ENCODE data around the gene MRPL49. TPM values are rescaled to one million over a fixed set of nuclear protein-coding genes. Genes with fewer than 3 reads are reported as not detected.
A peak's percentile ranks its signal among the peaks of the same experiment; 100 is the strongest.

MRPL49 gene
- 10 to 100 TPM; 46.8 to 47.2 TPM for total RNA-seq
- polyA plus RNA-seq (ENCODE audit: insufficient read length in 6 of 6), result 10 to 100 TPM; 39.3 to 44.4 (median 41.9) TPM
- long read RNA-seq, donor 1, transcript MRPL49-201 (4 exons, 2,019 nt), result major isoform, 19 of 22 reads
- long read RNA-seq, donor 1, partial matches to known transcripts, result 0 of 22 reads
- long read RNA-seq, donor 1, other reads (novel, unspliced or antisense), result 0 of 22 reads
- long read RNA-seq, donor 2, transcript MRPL49-201 (4 exons, 2,019 nt), result major isoform, 15 of 16 reads
- long read RNA-seq, donor 2, partial matches to known transcripts, result 0 of 16 reads
- long read RNA-seq, donor 2, other reads (novel, unspliced or antisense), result 0 of 16 reads
- long read RNA-seq, donor 3, transcript MRPL49-201 (4 exons, 2,019 nt), result major isoform, 20 of 80 reads
- long read RNA-seq, donor 3, partial matches to known transcripts, result 59 of 80 reads
- long read RNA-seq, donor 3, other reads (novel, unspliced or antisense), result 0 of 80 reads
- long read RNA-seq, donor 4, transcript MRPL49-201 (4 exons, 2,019 nt), result major isoform, 35 of 39 reads
- long read RNA-seq, donor 4, partial matches to known transcripts, result 0 of 39 reads
- long read RNA-seq, donor 4, other reads (novel, unspliced or antisense), result 4 of 39 reads
- long read RNA-seq, donor 5, transcript MRPL49-201 (4 exons, 2,019 nt), result major isoform, 20 of 22 reads
- long read RNA-seq, donor 5, partial matches to known transcripts, result 0 of 22 reads
- long read RNA-seq, donor 5, other reads (novel, unspliced or antisense), result 0 of 22 reads
- long read RNA-seq, donor 6, transcript MRPL49-201 (4 exons, 2,019 nt), result major isoform, 19 of 25 reads
- long read RNA-seq, donor 6, partial matches to known transcripts, result 5 of 25 reads
- long read RNA-seq, donor 6, other reads (novel, unspliced or antisense), result 0 of 25 reads
- long read RNA-seq, donor 7, transcript MRPL49-201 (4 exons, 2,019 nt), result major isoform, 13 of 15 reads
- long read RNA-seq, donor 7, partial matches to known transcripts, result 0 of 15 reads
- long read RNA-seq, donor 7, other reads (novel, unspliced or antisense), result 0 of 15 reads
- long read RNA-seq, donor 8, transcript MRPL49-201 (4 exons, 2,019 nt), result major isoform, 15 of 2,819 reads
- long read RNA-seq, donor 8, partial matches to known transcripts, result 848 of 2,819 reads
- long read RNA-seq, donor 8, other reads (novel, unspliced or antisense), result 1,956 of 2,819 reads
- long read RNA-seq, donor 9, result 0 reads
- long read RNA-seq, donor 10, transcript MRPL49-201 (4 exons, 2,019 nt), result major isoform, 26 of 30 reads
- long read RNA-seq, donor 10, partial matches to known transcripts, result 3 of 30 reads
- long read RNA-seq, donor 10, other reads (novel, unspliced or antisense), result 0 of 30 reads
- long read RNA-seq, donor 11, transcript MRPL49-201 (4 exons, 2,019 nt), result major isoform, 13 of 19 reads
- long read RNA-seq, donor 11, partial matches to known transcripts, result 0 of 19 reads
- long read RNA-seq, donor 11, other reads (novel, unspliced or antisense), result 0 of 19 reads
- long read RNA-seq, donor 12, transcript MRPL49-201 (4 exons, 2,019 nt), result major isoform, 21 of 26 reads
- long read RNA-seq, donor 12, partial matches to known transcripts, result 0 of 26 reads
- long read RNA-seq, donor 12, other reads (novel, unspliced or antisense), result 0 of 26 reads

- intact Hi-C loops (cut with DNase I), result no loop called here
- Histone ChIP-seq H3K27ac (peak within 1 kb of the TSS; percentile 89 to 96), H3K9me3 (no peaks in the 10 kb centered on the region), H3K4me3 (peak within 1 kb of the TSS; percentile 91 to 99), H3K4me1 (peaks cover 6 to 56% of the 10 kb centered on the region in 2 donors), H3K27me3 (no peaks in the 10 kb centered on the region), H3K36me3 (peaks cover 0 to 64% of the 10 kb centered on the region in 2 donors)
- no peak for TF ChIP-seq CTCF (IDR thresholded peaks at IDR 0.05)
- peak; percentile 94 to 100 (median 99) for DNase-seq
- ATAC-seq, result peak; percentile 87
Observed at GRCh38 chr11:65121865-65122696, at the start of gene MRPL49, which contains the start of gene FAU. MRPL49 (plus strand) TSS chr11:65122321; CDS start chr11:65122347, 26 bp downstream. FAU (minus strand) TSS chr11:65122134; CDS start chr11:65121813, 321 bp downstream.

GRCh38 chr11:65072631-65072966 is 49.5 kb upstream of the MRPL49 start:
- intact Hi-C loops (cut with DNase I), result no loop called here

GRCh38 chr11:65077451-65077850 is 44.7 kb upstream of the MRPL49 start:
- Histone ChIP-seq H3K4me3 (no peak overlapping the region), H3K27me3 (no peaks in the 10 kb centered on the region), H3K4me1 (no peaks in the 10 kb centered on the region), H3K27ac (no peak overlapping the region), H3K9me3 (no peaks in the 10 kb centered on the region), H3K36me3 (no peaks in the 10 kb centered on the region)
- intact Hi-C loops (cut with DNase I), result no loop called here
- no peak for TF ChIP-seq CTCF (IDR thresholded peaks at IDR 0.05)
- no peak for DNase-seq
- ATAC-seq, result no peak

More at GRCh38 chr11:65072631-65072966, 49.5 kb upstream of the MRPL49 start:
- H3K4me1 ChIP-seq, result no peaks in the 10 kb centered on the region
- H3K27me3 ChIP-seq, result no peaks in the 10 kb centered on the region
- ATAC-seq (no peak), DNase-seq (no peak)
- no peak overlapping the region for H3K4me3 ChIP-seq
- no peak overlapping the region for H3K27ac ChIP-seq
- H3K36me3 ChIP-seq, result no peaks in the 10 kb centered on the region
- H3K9me3 ChIP-seq, result no peaks in the 10 kb centered on the region
- no peak for TF ChIP-seq CTCF (IDR thresholded peaks at IDR 0.05)

GRCh38 chr11:65078151-65078550 is 44.0 kb upstream of the MRPL49 start:
- H3K36me3 ChIP-seq, result no peaks in the 10 kb centered on the region
- peak in 1 of 4 donors; percentile 7 for DNase-seq
- H3K9me3 ChIP-seq, result no peaks in the 10 kb centered on the region
- H3K27ac ChIP-seq, result no peak overlapping the region
- H3K4me3 ChIP-seq, result no peak overlapping the region
- peak; percentile 50 to 77 for TF ChIP-seq CTCF (IDR thresholded peaks at IDR 0.05)
- intact Hi-C loops (cut with DNase I), result no loop called here
- H3K27me3 ChIP-seq, result no peaks in the 10 kb centered on the region
- H3K4me1 ChIP-seq, result peaks cover 0 to 2% of the 10 kb centered on the region in 2 donors
- peak; percentile 91 for ATAC-seq

All from left lung (tissue), 14 donors.